Neural crest cell (in vitro differentiated cells): Measurements from ENCODE around the gene LRCH4. TPM values are rescaled to one million over a fixed set of nuclear protein-coding genes. Genes with fewer than 3 reads are reported as not detected.

Source experiments
- DNase-seq: peaks from one replicate; pipeline ENCODE4 v3.0.0; 2021; ENCODE audit warnings: low read depth, mixed read lengths, low spot score
- H3K27ac Mint-ChIP-seq: one replicate; pipeline ENCODE4 v1.8.0; 2021; ENCODE audit warnings: mild to moderate bottlenecking, mixed read lengths; ENCODE audit not compliant: unreplicated experiment
- H3K27me3 Mint-ChIP-seq: 2 replicates; pipeline ENCODE4 v1.8.0; 2021; ENCODE audit warnings: low read depth, mild to moderate bottlenecking, mixed read lengths
- H3K36me3 Mint-ChIP-seq: 2 replicates; pipeline ENCODE4 v1.8.0; 2021; ENCODE audit warnings: low read depth, mild to moderate bottlenecking, mixed read lengths
- H3K4me1 Mint-ChIP-seq: 2 replicates; pipeline ENCODE4 v1.8.0; 2021; ENCODE audit warnings: mixed read lengths
- H3K4me3 Mint-ChIP-seq: one replicate; pipeline ENCODE4 v1.8.0; 2021; ENCODE audit warnings: mild to moderate bottlenecking, mixed read lengths
- H3K9me3 Mint-ChIP-seq: 2 replicates; pipeline ENCODE4 v1.8.0; 2021; ENCODE audit warnings: mixed read lengths
- CTCF ChIP-seq: fragments of 200-600 bp; sonication (generic); conservative IDR thresholded peaks from 2 replicates; pipeline ENCODE4 v1.5.0; 2021; ENCODE audit warnings: antibody characterized with exemption, mild to moderate bottlenecking
- total RNA-seq: library from RNA; stranded (reverse); gene quantifications from 2 replicates; pipeline ENCODE4 v1.2.1, GENCODE V29; 2021

Gene LRCH4
- total RNA-seq, 1 donor from 2014 or later: 44.2 TPM

GRCh38 chr7:100571829-100572116 is 14.2 kb downstream of the LRCH4 start:
- peaks cover 31% of the 10 kb centered on the region for H3K4me1 Mint-ChIP-seq
- peak overlapping the region; percentile 83 for H3K4me3 Mint-ChIP-seq
- no peaks in the 10 kb centered on the region for H3K9me3 Mint-ChIP-seq
- H3K27me3 Mint-ChIP-seq: peaks cover 24% of the 10 kb centered on the region
- no peak for DNase-seq
- H3K27ac Mint-ChIP-seq: no peak overlapping the region
- no peak for TF ChIP-seq CTCF
- no peaks in the 10 kb centered on the region for H3K36me3 Mint-ChIP-seq

- Mint-ChIP-seq H3K36me3 (no peaks in the 10 kb centered on the region), H3K27ac (no peak overlapping the region)
These were observed 14.7 kb downstream of the LRCH4 start for GRCh38 chr7:100570954-100571828.

GRCh38 chr7:100568896-100569844 is 16.8 kb downstream of the LRCH4 start:
- Mint-ChIP-seq H3K36me3 (no peaks in the 10 kb centered on the region), H3K9me3 (no peaks in the 10 kb centered on the region), H3K27me3 (peaks cover 24% of the 10 kb centered on the region), H3K4me3 (peak overlapping the region; percentile 78), H3K4me1 (peaks cover 34% of the 10 kb centered on the region), H3K27ac (peak overlapping the region; percentile 10)
- peak; percentile 55 for DNase-seq
- TF ChIP-seq CTCF: peak; percentile 55

More at GRCh38 chr7:100570954-100571828, 14.7 kb downstream of the LRCH4 start:
- DNase-seq: no peak
- H3K4me1 Mint-ChIP-seq: peaks cover 34% of the 10 kb centered on the region
- TF ChIP-seq CTCF: no peak
- H3K4me3 Mint-ChIP-seq: peak overlapping the region; percentile 57
- H3K9me3 Mint-ChIP-seq: no peaks in the 10 kb centered on the region
- peaks cover 24% of the 10 kb centered on the region for H3K27me3 Mint-ChIP-seq

- TF ChIP-seq CTCF: no peak
- Mint-ChIP-seq H3K4me3 (no peak overlapping the region), H3K9me3 (no peaks in the 10 kb centered on the region), H3K27ac (no peak overlapping the region), H3K27me3 (peaks cover 24% of the 10 kb centered on the region), H3K4me1 (peaks cover 38% of the 10 kb centered on the region), H3K36me3 (no peaks in the 10 kb centered on the region)
- no peak for DNase-seq
These were observed 17.6 kb downstream of the LRCH4 start for GRCh38 chr7:100568176-100568895.

GRCh38 chr7:100567751-100568175 is 18.2 kb downstream of the LRCH4 start:
- no peak for DNase-seq
- H3K4me3 Mint-ChIP-seq: no peak overlapping the region

More at GRCh38 chr7:100567751-100568175, 18.2 kb downstream of the LRCH4 start:
- TF ChIP-seq CTCF: no peak
- H3K27ac Mint-ChIP-seq: no peak overlapping the region
- H3K27me3 Mint-ChIP-seq: peaks cover 24% of the 10 kb centered on the region
- H3K9me3 Mint-ChIP-seq: no peaks in the 10 kb centered on the region
- no peaks in the 10 kb centered on the region for H3K36me3 Mint-ChIP-seq
- peaks cover 38% of the 10 kb centered on the region for H3K4me1 Mint-ChIP-seq
